OCI-LY3 (cell line): ENCODE results near the gene DPM1.

Experiments
- EZH2phosphoT487 ChIP-seq: fragments of 200-600 bp; shearing (Covaris generic); IDR thresholded peaks from 2 replicates; pipeline ENCODE4 v1.6.1; 2018; ENCODE audit warnings: antibody characterized with exemption, mixed run types, low read depth
- TF ChIP-seq, protein P1 (sequence below): fragments of 200-600, 300-600 bp; sonication (generic); IDR thresholded peaks from 2 replicates; pipeline ENCODE4 v1.5.1; 2014; ENCODE audit warnings: antibody characterized with exemption, low read length, low read depth

DNA sequence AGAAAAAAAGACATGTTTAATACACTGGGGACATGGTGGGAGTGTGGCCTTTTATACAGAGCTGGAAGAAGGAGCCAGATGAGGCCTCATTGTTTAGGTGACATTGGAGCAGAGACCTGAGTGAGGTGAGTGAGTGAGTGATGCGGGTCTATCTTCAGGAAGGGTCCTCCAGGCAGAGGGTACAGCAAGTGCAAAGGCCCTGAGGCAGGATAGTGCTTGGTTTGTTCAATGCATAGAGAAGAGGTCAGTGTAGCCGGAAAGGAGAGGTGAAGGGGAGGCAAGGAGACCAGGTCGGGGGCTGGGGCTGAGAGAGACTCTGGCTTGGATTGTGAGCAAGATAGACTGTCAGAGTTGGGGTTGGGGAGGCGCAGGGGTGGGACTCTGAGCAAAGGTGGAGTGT lies 41.0 kb upstream of the DPM1 start:
- TF ChIP-seq, protein P1, sequence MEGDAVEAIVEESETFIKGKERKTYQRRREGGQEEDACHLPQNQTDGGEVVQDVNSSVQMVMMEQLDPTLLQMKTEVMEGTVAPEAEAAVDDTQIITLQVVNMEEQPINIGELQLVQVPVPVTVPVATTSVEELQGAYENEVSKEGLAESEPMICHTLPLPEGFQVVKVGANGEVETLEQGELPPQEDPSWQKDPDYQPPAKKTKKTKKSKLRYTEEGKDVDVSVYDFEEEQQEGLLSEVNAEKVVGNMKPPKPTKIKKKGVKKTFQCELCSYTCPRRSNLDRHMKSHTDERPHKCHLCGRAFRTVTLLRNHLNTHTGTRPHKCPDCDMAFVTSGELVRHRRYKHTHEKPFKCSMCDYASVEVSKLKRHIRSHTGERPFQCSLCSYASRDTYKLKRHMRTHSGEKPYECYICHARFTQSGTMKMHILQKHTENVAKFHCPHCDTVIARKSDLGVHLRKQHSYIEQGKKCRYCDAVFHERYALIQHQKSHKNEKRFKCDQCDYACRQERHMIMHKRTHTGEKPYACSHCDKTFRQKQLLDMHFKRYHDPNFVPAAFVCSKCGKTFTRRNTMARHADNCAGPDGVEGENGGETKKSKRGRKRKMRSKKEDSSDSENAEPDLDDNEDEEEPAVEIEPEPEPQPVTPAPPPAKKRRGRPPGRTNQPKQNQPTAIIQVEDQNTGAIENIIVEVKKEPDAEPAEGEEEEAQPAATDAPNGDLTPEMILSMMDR = no peak
- no peak for TF ChIP-seq EZH2phosphoT487
